BJ (cell line): Measurements from ENCODE around the gene TNNT3. TPM values are rescaled to one million over a fixed set of nuclear protein-coding genes. Genes with fewer than 3 reads are reported as not detected.

Experiments used
- CTCF ChIA-PET: fragments of 350-600 bp; formaldehyde crosslinking; extraction: SDS; loops from one replicate; lab custom pipeline; 2021; ENCODE audit warnings: antibody characterized with exemption, inconsistent platforms; lab: Yijun Ruan, JAX
- POLR2A ChIA-PET: fragments of 300-600 bp; sonication (Branson Sonifier 250); formaldehyde crosslinking; extraction: SDS; loops from one replicate; lab custom pipeline; 2021; ENCODE audit warnings: antibody characterized with exemption; lab: Charles Lee
- DNase-seq: peaks from one replicate; pipeline ENCODE4 v3.0.0-alpha.2; 2011; ENCODE audit warnings: low read depth
- H3K27me3 ChIP-seq: 2 replicates; pipeline ENCODE4 v1.6.0; 2011; ENCODE audit warnings: low read length; ENCODE audit not compliant: control insufficient read depth, insufficient read depth
- H3K36me3 ChIP-seq: 2 replicates; pipeline ENCODE4 v1.5.1; 2011; ENCODE audit warnings: low read length; ENCODE audit not compliant: control insufficient read depth, insufficient read depth
- H3K4me3 ChIP-seq: 2 replicates; pipeline ENCODE4 v1.5.1; 2011; ENCODE audit warnings: low read depth, mild to moderate bottlenecking, control low read depth, low read length
- polyA plus RNA-seq: library from polyadenylated mRNA; depleted of rRNA; stranded (reverse); fragments of >200 nt; gene quantifications from 2 replicates; pipeline ENCODE4 v1.2.3, GENCODE V29; 2011
- TF ChIP-seq, protein P1 (sequence below): IDR thresholded peaks from 2 replicates; pipeline ENCODE4 v1.5.1; 2011; ENCODE audit warnings: low read depth, mild to moderate bottlenecking, control low read depth, inconsistent platforms, low read length, moderate library complexity; ENCODE audit not compliant: insufficient read depth

Gene TNNT3
- polyA plus RNA-seq, 1 experiment: not detected

DNA sequence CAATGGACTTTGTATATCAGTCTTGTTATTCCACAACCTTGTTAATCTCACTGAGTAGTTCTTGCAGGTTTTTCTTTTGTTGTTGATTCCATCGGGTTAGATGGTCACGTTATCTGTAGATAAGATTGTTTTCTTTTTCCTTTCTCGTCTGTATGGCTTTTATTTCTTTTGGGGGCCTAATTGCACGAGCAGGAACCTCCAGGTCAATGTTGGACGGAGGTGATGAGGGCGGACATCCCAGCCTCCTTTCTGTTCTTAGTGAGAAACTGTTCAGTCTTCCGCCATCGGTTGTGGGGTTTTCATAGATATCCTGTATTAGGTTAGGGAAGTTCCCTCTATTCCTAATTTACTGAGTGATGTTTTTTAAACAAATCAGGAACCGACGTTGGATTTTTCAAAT lies 23.0 kb upstream of the TNNT3 start:
- TF ChIP-seq, protein P1, sequence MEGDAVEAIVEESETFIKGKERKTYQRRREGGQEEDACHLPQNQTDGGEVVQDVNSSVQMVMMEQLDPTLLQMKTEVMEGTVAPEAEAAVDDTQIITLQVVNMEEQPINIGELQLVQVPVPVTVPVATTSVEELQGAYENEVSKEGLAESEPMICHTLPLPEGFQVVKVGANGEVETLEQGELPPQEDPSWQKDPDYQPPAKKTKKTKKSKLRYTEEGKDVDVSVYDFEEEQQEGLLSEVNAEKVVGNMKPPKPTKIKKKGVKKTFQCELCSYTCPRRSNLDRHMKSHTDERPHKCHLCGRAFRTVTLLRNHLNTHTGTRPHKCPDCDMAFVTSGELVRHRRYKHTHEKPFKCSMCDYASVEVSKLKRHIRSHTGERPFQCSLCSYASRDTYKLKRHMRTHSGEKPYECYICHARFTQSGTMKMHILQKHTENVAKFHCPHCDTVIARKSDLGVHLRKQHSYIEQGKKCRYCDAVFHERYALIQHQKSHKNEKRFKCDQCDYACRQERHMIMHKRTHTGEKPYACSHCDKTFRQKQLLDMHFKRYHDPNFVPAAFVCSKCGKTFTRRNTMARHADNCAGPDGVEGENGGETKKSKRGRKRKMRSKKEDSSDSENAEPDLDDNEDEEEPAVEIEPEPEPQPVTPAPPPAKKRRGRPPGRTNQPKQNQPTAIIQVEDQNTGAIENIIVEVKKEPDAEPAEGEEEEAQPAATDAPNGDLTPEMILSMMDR: no peak
- Histone ChIP-seq H3K27me3 (peaks cover 8% of the 10 kb centered on the region), H3K36me3 (no peaks in the 10 kb centered on the region), H3K4me3 (no peak overlapping the region)
- no peak for DNase-seq
- ChIA-PET CTCF (interaction anchor here (2.1 kb wide), 1 partner anchor 52 kb away, joined by 5 read pairs; no protein-coding TSS in a partner anchor), POLR2A (no interaction called here)

DNA sequence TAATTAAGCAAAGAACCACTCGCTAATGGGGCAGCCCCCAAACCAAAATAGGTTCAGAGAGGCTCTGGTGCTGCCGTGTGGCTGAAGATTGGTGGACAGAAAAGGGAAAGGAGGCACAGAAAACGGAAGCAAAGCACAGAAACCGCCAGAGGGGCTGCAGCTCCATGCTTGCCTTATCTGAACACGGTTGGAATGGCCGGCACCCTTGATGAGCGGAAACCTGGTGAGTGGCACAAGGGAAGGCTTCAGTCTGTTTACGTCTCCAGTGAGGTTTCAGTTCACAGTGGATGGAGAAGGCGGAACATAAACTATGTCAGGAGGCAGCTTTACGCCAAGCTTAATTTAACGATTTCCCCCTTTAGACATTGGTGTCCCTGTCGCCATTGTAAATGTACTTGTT lies 22.6 kb upstream of the TNNT3 start:
- no peak overlapping the region for H3K4me3 ChIP-seq
- POLR2A ChIA-PET: no interaction called here
- TF ChIP-seq, protein P1: no peak
- DNase-seq: no peak
- H3K27me3 ChIP-seq: peaks cover 8% of the 10 kb centered on the region
- no peaks in the 10 kb centered on the region for H3K36me3 ChIP-seq
- CTCF ChIA-PET: interaction anchor here (2.1 kb wide), 1 partner anchor 52 kb away, joined by 5 read pairs; no protein-coding TSS in a partner anchor

DNA sequence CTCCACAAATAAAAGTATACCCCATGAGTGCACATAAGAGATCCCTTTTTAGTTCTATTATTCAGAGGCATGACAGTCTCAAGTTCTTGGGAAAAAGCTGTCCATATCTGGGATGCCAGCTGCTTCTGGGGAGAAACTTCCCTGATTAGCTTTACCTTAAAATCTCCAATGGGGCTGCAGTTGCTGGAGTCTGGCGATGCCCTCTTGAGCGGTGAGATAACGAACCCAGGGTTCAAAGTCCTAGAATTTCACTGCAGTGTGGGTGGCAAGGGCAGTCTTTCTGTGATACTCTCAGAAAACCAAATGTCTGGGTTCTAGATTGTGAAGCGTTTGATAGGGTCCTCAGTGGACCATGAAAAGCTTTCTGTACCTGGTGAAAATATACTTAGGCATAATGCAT lies 20.4 kb upstream of the TNNT3 start:
- H3K36me3 ChIP-seq: no peaks in the 10 kb centered on the region
- no peak overlapping the region for H3K4me3 ChIP-seq
- POLR2A ChIA-PET: no interaction called here
- DNase-seq: no peak
- TF ChIP-seq, protein P1: no peak
- H3K27me3 ChIP-seq: peaks cover 8% of the 10 kb centered on the region
- CTCF ChIA-PET: interaction anchor here (1.1 to 2.0 kb wide), 3 partner anchors 17 to 252 kb away, joined by 3 to 5 read pairs (median 4); no protein-coding TSS in a partner anchor

DNA sequence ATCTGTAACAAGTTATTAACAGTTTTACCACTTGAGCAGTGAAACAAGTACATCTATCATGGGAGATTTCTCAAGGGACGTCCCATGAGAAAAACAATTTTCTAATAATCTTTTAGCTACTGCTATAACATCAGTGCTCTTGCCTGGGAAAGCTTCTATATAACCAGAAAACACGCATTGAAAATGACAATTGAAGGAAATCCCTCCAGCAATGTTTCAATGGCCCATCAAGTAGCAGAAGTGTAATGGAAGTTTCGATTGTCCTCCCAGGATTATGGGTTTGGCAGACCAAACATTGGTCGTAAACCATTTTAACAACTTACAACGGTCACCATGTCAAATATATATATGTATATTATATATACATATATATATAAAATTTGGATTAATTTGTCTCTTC lies 19.8 kb upstream of the TNNT3 start:
- Histone ChIP-seq H3K27me3 (peaks cover 8% of the 10 kb centered on the region), H3K36me3 (no peaks in the 10 kb centered on the region), H3K4me3 (no peak overlapping the region)
- TF ChIP-seq, protein P1: no peak
- ChIA-PET CTCF (interaction anchor here (1.1 to 2.0 kb wide), 3 partner anchors 17 to 251 kb away, joined by 3 to 5 read pairs (median 4); no protein-coding TSS in a partner anchor), POLR2A (no interaction called here)
- no peak for DNase-seq

DNA sequence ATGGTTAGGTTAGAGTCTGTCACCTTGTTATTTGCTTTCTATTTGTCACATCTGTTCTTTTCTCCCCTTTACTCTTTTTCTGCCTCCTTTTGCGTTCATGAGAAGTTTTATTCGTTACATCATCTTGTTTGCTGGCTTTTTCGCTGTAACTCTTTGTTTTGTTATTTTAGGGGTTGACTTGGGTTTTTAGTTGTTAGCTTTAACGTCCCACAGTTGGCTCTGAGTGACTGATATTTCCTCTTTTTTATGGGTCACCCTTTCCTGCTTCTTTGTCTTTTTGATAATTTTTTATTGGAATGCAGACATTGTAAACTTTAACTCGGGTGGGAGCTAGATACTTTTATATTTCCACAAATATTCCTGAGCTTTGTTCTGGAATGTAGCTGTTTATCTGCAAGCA lies 13.3 kb upstream of the TNNT3 start:
- no peak for DNase-seq
- ChIA-PET CTCF (interaction anchor here (0.9 to 1.2 kb wide), 2 partner anchors 40 to 247 kb away, joined by 3 read pairs; no protein-coding TSS in a partner anchor), POLR2A (no interaction called here)
- Histone ChIP-seq H3K4me3 (no peak overlapping the region), H3K27me3 (peaks cover 5% of the 10 kb centered on the region; the same call in 1 of the 2 replicates), H3K36me3 (no peaks in the 10 kb centered on the region)
- TF ChIP-seq, protein P1: no peak
